Neural cell (in vitro differentiated cells): ENCODE results near the gene ZNF407.

Source experiments
- EP300 ChIP-seq: fragments of 450-650 bp; conservative IDR thresholded peaks from 2 replicates; pipeline ENCODE4 v1.6.1; 2014; ENCODE audit warnings: antibody characterized with exemption, mild to moderate bottlenecking, moderate library complexity; ENCODE audit not compliant: poor library complexity, severe bottlenecking
- EZH2 ChIP-seq: fragments of 200-600, 300-800 bp; shearing (Covaris generic), sonication (generic); IDR thresholded peaks from 2 replicates; pipeline ENCODE4 v1.6.1; 2014; ENCODE audit warnings: antibody characterized with exemption, low read length, borderline replicate concordance, mild to moderate bottlenecking; ENCODE audit not compliant: insufficient read depth, poor library complexity, severe bottlenecking
- RAD21 ChIP-seq: fragments of 450-650 bp; conservative IDR thresholded peaks from 2 replicates; pipeline ENCODE4 v1.6.1; 2014; ENCODE audit warnings: antibody characterized with exemption, mild to moderate bottlenecking, moderate library complexity
- REST ChIP-seq: IDR thresholded peaks from 2 replicates; pipeline ENCODE4 v1.6.1; 2012; ENCODE audit warnings: borderline replicate concordance
- SMC3 ChIP-seq: fragments of 450-650 bp; conservative IDR thresholded peaks from 2 replicates; pipeline ENCODE4 v1.6.1; 2014; ENCODE audit warnings: antibody characterized with exemption, mild to moderate bottlenecking, moderate library complexity; ENCODE audit not compliant: poor library complexity
- TAF1 ChIP-seq: IDR thresholded peaks from 2 replicates; pipeline ENCODE4 v1.6.1; 2012; ENCODE audit warnings: low read depth
- TF ChIP-seq, protein P1 (sequence below): fragments of 450-650 bp; IDR thresholded peaks from 2 replicates; pipeline ENCODE4 v1.5.1; 2014; ENCODE audit warnings: antibody characterized with exemption, mild to moderate bottlenecking, moderate library complexity; ENCODE audit not compliant: poor library complexity, severe bottlenecking

DNA sequence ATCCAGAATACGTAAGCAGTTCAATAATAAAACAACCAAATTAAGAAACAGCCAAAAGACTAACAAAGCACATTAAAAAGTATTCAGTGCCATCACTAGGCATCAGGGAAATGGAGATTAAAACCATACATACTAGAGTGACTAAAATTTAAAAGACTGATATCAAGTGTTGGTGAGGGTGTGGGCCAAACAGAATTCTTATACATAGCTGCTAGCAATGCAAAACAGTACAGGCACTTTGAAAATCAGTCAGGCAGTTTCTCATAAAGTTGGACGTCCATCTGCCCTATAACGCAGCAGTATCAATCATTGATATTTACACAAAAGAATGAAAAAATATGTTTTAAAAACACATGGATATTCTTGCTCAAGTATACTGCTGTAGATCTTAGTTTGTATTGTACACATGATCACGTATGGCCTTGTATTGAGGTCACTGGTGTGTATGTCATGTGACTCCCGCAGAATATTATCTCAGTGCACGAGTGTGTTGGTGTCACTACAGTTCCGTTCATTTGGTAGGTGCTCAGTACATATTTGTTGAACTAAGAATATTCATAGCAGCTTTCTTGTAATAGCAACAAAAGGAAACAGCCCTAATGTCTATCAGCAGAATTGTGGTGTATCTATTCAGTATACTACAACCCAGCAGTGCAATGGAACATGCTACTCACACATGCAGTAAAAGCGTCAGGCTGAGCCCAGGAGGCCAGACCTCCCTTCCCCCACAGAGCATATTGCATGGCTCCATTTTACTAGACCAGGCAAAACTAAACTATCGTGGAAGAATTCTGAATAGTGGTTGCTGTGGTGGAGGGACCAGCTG is 28.6 kb downstream of the ZNF407 start:
- TF ChIP-seq, protein P1, sequence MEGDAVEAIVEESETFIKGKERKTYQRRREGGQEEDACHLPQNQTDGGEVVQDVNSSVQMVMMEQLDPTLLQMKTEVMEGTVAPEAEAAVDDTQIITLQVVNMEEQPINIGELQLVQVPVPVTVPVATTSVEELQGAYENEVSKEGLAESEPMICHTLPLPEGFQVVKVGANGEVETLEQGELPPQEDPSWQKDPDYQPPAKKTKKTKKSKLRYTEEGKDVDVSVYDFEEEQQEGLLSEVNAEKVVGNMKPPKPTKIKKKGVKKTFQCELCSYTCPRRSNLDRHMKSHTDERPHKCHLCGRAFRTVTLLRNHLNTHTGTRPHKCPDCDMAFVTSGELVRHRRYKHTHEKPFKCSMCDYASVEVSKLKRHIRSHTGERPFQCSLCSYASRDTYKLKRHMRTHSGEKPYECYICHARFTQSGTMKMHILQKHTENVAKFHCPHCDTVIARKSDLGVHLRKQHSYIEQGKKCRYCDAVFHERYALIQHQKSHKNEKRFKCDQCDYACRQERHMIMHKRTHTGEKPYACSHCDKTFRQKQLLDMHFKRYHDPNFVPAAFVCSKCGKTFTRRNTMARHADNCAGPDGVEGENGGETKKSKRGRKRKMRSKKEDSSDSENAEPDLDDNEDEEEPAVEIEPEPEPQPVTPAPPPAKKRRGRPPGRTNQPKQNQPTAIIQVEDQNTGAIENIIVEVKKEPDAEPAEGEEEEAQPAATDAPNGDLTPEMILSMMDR, result no peak
- TF ChIP-seq SMC3 (no peak), EZH2 (no peak), EP300 (no peak), REST (no peak), RAD21 (no peak), TAF1 (no peak)
